PFSK-1 (cell line): ENCODE results near the gene ARSA.
A peak's percentile ranks its signal among the peaks of the same experiment; 100 is the strongest.

ENCODE experiments used
- POLR2AphosphoS5 ChIP-seq: IDR thresholded peaks from 2 replicates; pipeline ENCODE4 v1.6.1; 2012; ENCODE audit warnings: low read depth, mild to moderate bottlenecking, control low read depth, low read length, moderate library complexity
- REST ChIP-seq, 2 experiments: IDR thresholded peaks; 2 replicates each; pipeline versions ENCODE4 v1.6.1 to v1.8.0; 2011 to 2012; ENCODE audit warnings: low read depth in 2 of 2, low read length in 2 of 2, control low read depth in 1 of 2, inconsistent platforms in 1 of 2, mild to moderate bottlenecking in 1 of 2, moderate library complexity in 1 of 2; ENCODE audit not compliant: insufficient read depth in 1 of 2
- SIN3A ChIP-seq: IDR thresholded peaks from 2 replicates; pipeline ENCODE4 v1.6.1; 2012; ENCODE audit warnings: mild to moderate bottlenecking, low read length, moderate library complexity, borderline replicate concordance; ENCODE audit not compliant: insufficient read depth
- TAF1 ChIP-seq: IDR thresholded peaks from 2 replicates; pipeline ENCODE4 v1.6.1; 2012; ENCODE audit warnings: low read length, control low read depth, borderline replicate concordance; ENCODE audit not compliant: insufficient read depth

DNA sequence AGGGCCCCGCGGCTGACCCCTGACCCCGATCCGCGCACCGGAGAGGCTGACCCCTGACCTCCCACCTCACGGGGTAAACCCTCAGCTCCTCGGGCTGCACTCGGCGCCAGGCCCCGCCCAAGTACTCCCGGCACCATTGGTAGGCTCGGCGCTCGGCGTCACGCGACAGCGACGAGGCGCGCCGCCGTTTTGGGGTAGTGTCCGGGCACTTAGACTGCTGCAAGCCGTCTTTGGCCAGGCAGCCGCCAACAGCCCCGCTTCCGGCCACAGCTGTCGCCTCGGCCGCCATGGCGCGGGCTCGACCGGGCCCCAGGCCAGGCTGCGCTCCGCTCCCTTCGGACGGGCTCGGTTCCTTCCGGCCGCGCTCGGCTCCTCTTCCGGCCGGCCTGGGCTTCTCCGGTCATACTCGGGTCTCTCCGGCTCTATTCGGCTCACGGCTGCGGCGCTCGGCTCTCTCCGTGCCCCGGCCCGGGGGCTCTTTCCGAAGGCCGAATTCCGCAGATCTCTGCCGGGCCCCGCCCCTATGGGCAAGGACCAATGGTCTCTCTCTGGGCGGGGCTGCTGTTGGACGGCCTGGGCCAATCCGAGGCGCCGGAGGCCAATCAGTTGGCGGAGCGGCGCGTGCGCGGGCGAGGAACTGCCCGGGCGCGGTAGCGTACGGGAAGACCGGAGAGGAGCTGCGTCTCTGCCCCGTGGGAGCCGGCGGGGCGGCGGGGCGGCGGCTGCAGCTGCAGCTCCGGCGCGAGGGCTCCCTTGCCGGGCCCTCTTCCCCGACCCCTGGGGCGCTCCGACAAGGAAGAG, 45.3 kb downstream of the ARSA start, which contains the start of gene CHKB:
- TF ChIP-seq POLR2AphosphoS5 (peak; percentile 69), REST (IDR thresholded peaks at IDR 0.05; ENCODE audit: insufficient read depth in 1 of 2, low read depth in 2 of 2, low read length in 2 of 2) (no peak), SIN3A (no peak), TAF1 (no peak)
